Caki2 (cell line): ENCODE measurements around the gene SECISBP2. TPM values are rescaled to one million over a fixed set of nuclear protein-coding genes. Genes with fewer than 3 reads are reported as not detected.

ENCODE experiments used
- DNase-seq: peaks from one replicate; pipeline ENCODE4 v3.0.0-alpha.2; 2015; ENCODE audit warnings: low read depth
- in situ Hi-C: cut with HindIII; loops from 2 replicates; pipeline ENCODE4 v1.10.0; 2016; ENCODE audit warnings: low sequenced_read_pairs, low pct_unique_long_range_greater_than_20kb, mixed read lengths
- total RNA-seq: library from RNA; depleted of rRNA; stranded (reverse); fragments of >200 nt; shearing (Covaris generic); gene quantifications from 2 replicates; pipeline ENCODE4 v1.2.3, GENCODE V29; 2014; ENCODE audit warnings: low replicate concordance

Gene SECISBP2
- total RNA-seq, 1 experiment from 2014 or later, result 18.5 TPM

GRCh38 chr9:89305868-89306267 is 12.4 kb upstream of the SECISBP2 start:
- in situ Hi-C loops, result no loop called here
- no peak for DNase-seq

- in situ Hi-C loops, result no loop called here
- DNase-seq, result no peak
These were observed 9.1 kb upstream of the SECISBP2 start for GRCh38 chr9:89309166-89309565.

- in situ Hi-C loops, result no loop called here
- peak; percentile 25 for DNase-seq
These were observed 8.5 kb upstream of the SECISBP2 start for GRCh38 chr9:89309608-89310474.

GRCh38 chr9:89310475-89311345 is 7.6 kb upstream of the SECISBP2 start, which contains the start of gene CKS2:
TSS of gene CKS2 (plus strand) at chr9:89311195. CDS start at chr9:89311293, 98 bp downstream.
- in situ Hi-C loops, result no loop called here

GRCh38 chr9:89311346-89312221 is 6.7 kb upstream of the SECISBP2 start:
- in situ Hi-C loops, result no loop called here
- peak; percentile 26 for DNase-seq

More at GRCh38 chr9:89310475-89311345, 7.6 kb upstream of the SECISBP2 start, which contains the start of gene CKS2:
- peak; percentile 100 for DNase-seq

- in situ Hi-C loops, result no loop called here
- DNase-seq, result peak; percentile 47
These were observed 6.1 kb upstream of the SECISBP2 start for GRCh38 chr9:89312222-89312571.

- in situ Hi-C loops, result no loop called here
- DNase-seq, result no peak
These were observed 4.5 kb upstream of the SECISBP2 start for GRCh38 chr9:89313842-89314241.

GRCh38 chr9:89314955-89315354 is 3.3 kb upstream of the SECISBP2 start:
- in situ Hi-C loops, result no loop called here

GRCh38 chr9:89315482-89315881 is 2.8 kb upstream of the SECISBP2 start:
- in situ Hi-C loops, result no loop called here
- DNase-seq, result no peak

More at GRCh38 chr9:89314955-89315354, 3.3 kb upstream of the SECISBP2 start:
- no peak for DNase-seq

GRCh38 chr9:89317282-89317681 is 1.0 kb upstream of the SECISBP2 start:
- peak; percentile 8 for DNase-seq
- in situ Hi-C loops, result no loop called here

GRCh38 chr9:89319015-89319905 is 960 bp downstream of the SECISBP2 start:
- in situ Hi-C loops, result no loop called here
- no peak for DNase-seq

GRCh38 chr9:89323390-89323789 is 5.1 kb downstream of the SECISBP2 start:
- in situ Hi-C loops, result no loop called here
- no peak for DNase-seq

- in situ Hi-C loops, result no loop called here
These were observed 7.4 kb downstream of the SECISBP2 start for GRCh38 chr9:89325733-89326132.

GRCh38 chr9:89328064-89328463 is 9.8 kb downstream of the SECISBP2 start:
- in situ Hi-C loops, result no loop called here
- no peak for DNase-seq

More at GRCh38 chr9:89325733-89326132, 7.4 kb downstream of the SECISBP2 start:
- DNase-seq, result no peak

GRCh38 chr9:89329917-89330316 is 11.6 kb downstream of the SECISBP2 start:
- in situ Hi-C loops, result no loop called here
- no peak for DNase-seq

GRCh38 chr9:89330513-89330912 is 12.2 kb downstream of the SECISBP2 start:
- no peak for DNase-seq
- in situ Hi-C loops, result no loop called here

- in situ Hi-C loops, result no loop called here
- DNase-seq, result no peak
These were observed 21.5 kb downstream of the SECISBP2 start for GRCh38 chr9:89339807-89340206.
